ENCODE measurements around the gene ZBTB16.
A peak's percentile ranks its signal among the peaks of the same experiment; 100 is the strongest.

Gene ZBTB16

DNA sequence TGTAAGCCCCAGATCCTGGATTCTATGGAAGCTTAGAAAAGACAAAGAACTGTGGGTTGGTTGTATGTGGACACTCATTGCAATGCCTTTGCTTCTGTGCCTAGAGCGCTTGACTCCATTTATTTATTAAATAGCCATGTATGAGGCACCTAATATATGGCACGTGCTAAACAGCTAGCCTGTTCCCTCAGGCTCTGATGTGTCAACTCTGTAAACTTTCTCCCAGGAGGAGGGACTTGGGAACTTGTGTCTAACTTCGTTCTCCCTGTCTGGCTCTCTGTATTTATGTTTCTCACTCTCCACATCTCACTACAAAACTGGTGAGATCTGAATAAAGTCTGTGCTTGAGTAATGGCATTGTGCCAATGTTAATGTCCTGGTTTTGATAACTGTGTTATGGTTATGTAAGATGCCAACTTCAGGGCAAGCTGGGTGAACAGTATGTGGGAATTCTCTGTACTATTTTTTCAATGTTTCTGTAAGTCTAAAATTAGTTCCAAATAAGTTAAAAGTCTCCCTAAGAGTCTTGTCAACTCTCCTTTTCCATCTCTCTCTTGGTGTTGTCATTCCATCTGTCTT, 34.1 kb upstream of the ZBTB16 start:
- no peaks in the 10 kb centered on the region for H4K20me1 ChIP-seq (ENCODE audit: insufficient read depth)
- H3K36me3 ChIP-seq (ENCODE audit: insufficient read depth), result no peaks in the 10 kb centered on the region
- TF ChIP-seq, protein P1, sequence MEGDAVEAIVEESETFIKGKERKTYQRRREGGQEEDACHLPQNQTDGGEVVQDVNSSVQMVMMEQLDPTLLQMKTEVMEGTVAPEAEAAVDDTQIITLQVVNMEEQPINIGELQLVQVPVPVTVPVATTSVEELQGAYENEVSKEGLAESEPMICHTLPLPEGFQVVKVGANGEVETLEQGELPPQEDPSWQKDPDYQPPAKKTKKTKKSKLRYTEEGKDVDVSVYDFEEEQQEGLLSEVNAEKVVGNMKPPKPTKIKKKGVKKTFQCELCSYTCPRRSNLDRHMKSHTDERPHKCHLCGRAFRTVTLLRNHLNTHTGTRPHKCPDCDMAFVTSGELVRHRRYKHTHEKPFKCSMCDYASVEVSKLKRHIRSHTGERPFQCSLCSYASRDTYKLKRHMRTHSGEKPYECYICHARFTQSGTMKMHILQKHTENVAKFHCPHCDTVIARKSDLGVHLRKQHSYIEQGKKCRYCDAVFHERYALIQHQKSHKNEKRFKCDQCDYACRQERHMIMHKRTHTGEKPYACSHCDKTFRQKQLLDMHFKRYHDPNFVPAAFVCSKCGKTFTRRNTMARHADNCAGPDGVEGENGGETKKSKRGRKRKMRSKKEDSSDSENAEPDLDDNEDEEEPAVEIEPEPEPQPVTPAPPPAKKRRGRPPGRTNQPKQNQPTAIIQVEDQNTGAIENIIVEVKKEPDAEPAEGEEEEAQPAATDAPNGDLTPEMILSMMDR (conservative IDR thresholded peaks at IDR 0.05; ENCODE audit: low read depth, low read length), result no peak

DNA sequence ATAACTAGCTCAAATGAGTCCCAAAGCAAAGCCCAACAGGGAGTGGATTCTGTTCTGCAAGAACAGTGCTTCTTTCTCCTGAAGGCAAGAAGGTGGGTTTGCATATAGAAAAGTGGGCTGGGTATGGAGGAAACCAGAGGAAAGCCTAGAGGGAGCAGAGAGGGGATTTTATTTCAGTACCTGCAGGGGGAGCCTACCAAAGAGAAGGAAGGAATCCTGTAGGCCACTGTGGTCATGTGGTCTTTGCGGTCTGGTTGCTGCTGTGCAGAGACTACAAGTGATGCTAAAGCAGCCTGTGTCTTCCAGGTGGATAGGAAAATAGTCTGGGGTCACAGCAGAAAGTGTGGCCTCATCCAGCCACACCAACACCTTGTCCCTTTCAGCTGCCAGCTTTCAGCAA, 33.2 kb upstream of the ZBTB16 start:
- Histone ChIP-seq H3K9ac (no peak overlapping the region), H3K4me2 (no peak overlapping the region), H4K20me1 (ENCODE audit: insufficient read depth) (no peaks in the 10 kb centered on the region), H3K79me2 (ENCODE audit: insufficient read depth, low read depth) (no peaks in the 10 kb centered on the region), H2AFZ (ENCODE audit: low read depth) (no peak overlapping the region), H3K4me3 (IDR thresholded peaks at IDR 0.05; ENCODE audit: insufficient read depth, low read depth, low read length) (no peak overlapping the region), H3K4me1 (ENCODE audit: low read depth, poor library complexity, severe bottlenecking) (no peaks in the 10 kb centered on the region), H3K27me3 (ENCODE audit: insufficient read depth, low read depth) (no peaks in the 10 kb centered on the region), H3K36me3 (ENCODE audit: insufficient read depth) (no peaks in the 10 kb centered on the region), H3K27ac (no peak overlapping the region)
- TF ChIP-seq, protein P1 (conservative IDR thresholded peaks at IDR 0.05; ENCODE audit: low read depth, low read length), result peak; percentile 36; the same call in 1 of the 2 replicates

More for the DNA sequence above, 34.1 kb upstream of the ZBTB16 start:
- Histone ChIP-seq H3K4me2 (no peak overlapping the region), H3K79me2 (ENCODE audit: insufficient read depth, low read depth) (no peaks in the 10 kb centered on the region), H3K4me1 (ENCODE audit: low read depth, poor library complexity, severe bottlenecking) (no peaks in the 10 kb centered on the region), H3K4me3 (IDR thresholded peaks at IDR 0.05; ENCODE audit: insufficient read depth, low read depth, low read length) (no peak overlapping the region), H3K27me3 (ENCODE audit: insufficient read depth, low read depth) (no peaks in the 10 kb centered on the region), H2AFZ (ENCODE audit: low read depth) (no peak overlapping the region), H3K9ac (no peak overlapping the region), H3K27ac (no peak overlapping the region)

DNA sequence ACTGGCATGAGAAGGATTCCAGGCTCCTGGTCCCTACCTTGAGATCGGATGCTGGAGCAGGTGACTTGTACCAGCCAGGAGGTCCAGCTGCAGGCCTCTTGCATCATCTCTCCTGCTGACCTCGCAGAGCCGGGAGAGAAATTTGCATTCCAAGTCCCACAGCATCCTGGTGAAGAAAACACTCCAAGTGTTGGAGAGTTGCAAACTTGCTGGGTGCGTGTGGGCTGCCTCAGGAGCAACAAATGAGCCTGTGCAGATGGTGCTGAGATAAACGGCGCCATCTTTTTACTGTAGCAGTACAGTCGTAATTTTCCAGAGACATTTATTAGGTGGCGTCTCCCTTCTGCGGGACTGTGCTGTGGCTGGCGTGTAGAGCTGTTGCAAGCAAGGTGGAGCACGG, 32.1 kb upstream of the ZBTB16 start:
- Histone ChIP-seq H3K27ac (no peak overlapping the region), H4K20me1 (ENCODE audit: insufficient read depth) (no peaks in the 10 kb centered on the region), H3K9ac (no peak overlapping the region), H3K36me3 (ENCODE audit: insufficient read depth) (no peaks in the 10 kb centered on the region), H3K4me3 (IDR thresholded peaks at IDR 0.05; ENCODE audit: insufficient read depth, low read depth, low read length) (no peak overlapping the region), H3K79me2 (ENCODE audit: insufficient read depth, low read depth) (no peaks in the 10 kb centered on the region), H2AFZ (ENCODE audit: low read depth) (no peak overlapping the region), H3K4me1 (ENCODE audit: low read depth, poor library complexity, severe bottlenecking) (no peaks in the 10 kb centered on the region), H3K4me2 (no peak overlapping the region), H3K27me3 (ENCODE audit: insufficient read depth, low read depth) (no peaks in the 10 kb centered on the region)
- TF ChIP-seq, protein P1 (conservative IDR thresholded peaks at IDR 0.05; ENCODE audit: low read depth, low read length), result no peak

DNA sequence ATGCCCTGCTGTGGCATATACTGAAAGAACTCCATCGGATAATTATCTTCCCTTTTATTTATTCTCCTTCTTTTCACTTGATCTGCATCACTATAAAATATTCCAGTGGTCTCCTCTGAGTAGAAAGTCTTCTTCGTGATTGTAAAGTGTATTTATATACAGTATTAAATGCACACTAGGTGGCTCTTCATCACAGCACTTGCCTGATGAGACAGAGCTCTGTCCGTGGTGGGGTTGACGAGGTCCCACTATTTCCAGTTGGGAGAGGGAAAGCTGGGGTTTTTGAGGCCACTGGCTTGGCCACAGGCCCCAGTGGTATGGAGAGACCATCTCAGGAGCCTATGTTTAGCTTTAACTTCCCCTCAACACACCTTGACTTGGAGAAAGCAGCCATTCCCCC, 31.6 kb upstream of the ZBTB16 start:
- Histone ChIP-seq H3K9ac (no peak overlapping the region), H3K79me2 (ENCODE audit: insufficient read depth, low read depth) (no peaks in the 10 kb centered on the region), H4K20me1 (ENCODE audit: insufficient read depth) (no peaks in the 10 kb centered on the region), H3K4me2 (no peak overlapping the region), H3K4me3 (IDR thresholded peaks at IDR 0.05; ENCODE audit: insufficient read depth, low read depth, low read length) (no peak overlapping the region), H3K27ac (no peak overlapping the region), H3K27me3 (ENCODE audit: insufficient read depth, low read depth) (no peaks in the 10 kb centered on the region), H3K4me1 (ENCODE audit: low read depth, poor library complexity, severe bottlenecking) (no peaks in the 10 kb centered on the region), H2AFZ (ENCODE audit: low read depth) (no peak overlapping the region), H3K36me3 (ENCODE audit: insufficient read depth) (no peaks in the 10 kb centered on the region)
- TF ChIP-seq, protein P1 (conservative IDR thresholded peaks at IDR 0.05; ENCODE audit: low read depth, low read length), result no peak
